ENCODE results near the gene BEND3.
"Not testable (repeated sequence)": the region's sequence is repeated elsewhere in the genome, so short reads cannot be mapped to it uniquely, and the experiment has no call there.

BEND3 gene

GRCh38 chr6:107118540-107118939 is 3.2 kb upstream of the BEND3 start:
- not testable (repeated sequence) for DNase-seq; H2AFZ ChIP-seq (ENCODE audit: low read depth, low read length); H4K91ac ChIP-seq (ENCODE audit: low read length); H3K14ac ChIP-seq (ENCODE audit: low read length in 2 of 2); H3K4me3 ChIP-seq (ENCODE audit: insufficient read depth in 1 of 2, low read depth in 1 of 2, low read length in 2 of 2); H3K9me3 ChIP-seq (ENCODE audit: control insufficient read depth, low read length); H2AK5ac ChIP-seq (ENCODE audit: low read length, severe bottlenecking); H4K8ac ChIP-seq (ENCODE audit: low read length); H2BK120ac ChIP-seq (ENCODE audit: low read depth, low read length); H3K4me1 ChIP-seq (ENCODE audit: control insufficient read depth, insufficient read depth, low read depth, low read length); H2BK5ac ChIP-seq (ENCODE audit: low read depth, low read length, poor library complexity, severe bottlenecking); H3K4ac ChIP-seq (ENCODE audit: low read depth in 1 of 2, low read length in 2 of 2); H3K4me2 ChIP-seq (ENCODE audit: low read length, poor library complexity, severe bottlenecking); H3K79me1 ChIP-seq (replicated peaks; ENCODE audit: low read length, poor library complexity, severe bottlenecking); H3K9ac ChIP-seq (ENCODE audit: low read length); H3K18ac ChIP-seq (ENCODE audit: low read depth in 1 of 2, low read length in 2 of 2); H2BK12ac ChIP-seq (ENCODE audit: low read length in 2 of 2); H3K36me3 ChIP-seq (ENCODE audit: control insufficient read depth in 1 of 2, insufficient read depth in 2 of 2, low read depth in 1 of 2, low read length in 2 of 2); H3K27ac ChIP-seq (ENCODE audit: low read length, poor library complexity, severe bottlenecking); H2BK15ac ChIP-seq (ENCODE audit: low read depth, poor library complexity, severe bottlenecking); H3K23ac ChIP-seq (ENCODE audit: low read length in 2 of 2)
- peaks cover 4 to 16% of the 10 kb centered on the region in 2 experiments for H3K27me3 ChIP-seq (ENCODE audit: control insufficient read depth in 1 of 2, insufficient read depth in 1 of 2, low read length in 2 of 2)
- WGBS = 96% methylated on average over 9 of the region's 9 CpGs

GRCh38 chr6:107116931-107117330 is 1.6 kb upstream of the BEND3 start:
- H3K27ac ChIP-seq (ENCODE audit: low read length, poor library complexity, severe bottlenecking) = no peak overlapping the region
- no peak overlapping the region for H3K23ac ChIP-seq (ENCODE audit: low read length in 2 of 2)
- H3K4me3 ChIP-seq (ENCODE audit: insufficient read depth in 1 of 2, low read depth in 1 of 2, low read length in 2 of 2) = peak overlapping the region in 1 of 2 experiments; percentile 80
- no peak overlapping the region for H3K4ac ChIP-seq (ENCODE audit: low read depth in 1 of 2, low read length in 2 of 2)
- H3K14ac ChIP-seq (ENCODE audit: low read length in 2 of 2) = no peak overlapping the region
- H2BK12ac ChIP-seq (ENCODE audit: low read length in 2 of 2) = no peak overlapping the region
- H2BK15ac ChIP-seq (ENCODE audit: low read depth, poor library complexity, severe bottlenecking) = no peak overlapping the region
- H4K8ac ChIP-seq (ENCODE audit: low read length) = no peak overlapping the region
- H3K9ac ChIP-seq (ENCODE audit: low read length) = no peak overlapping the region
- DNase-seq = no peak
- no peak overlapping the region for H2AK5ac ChIP-seq (ENCODE audit: low read length, severe bottlenecking)
- H2AFZ ChIP-seq (ENCODE audit: low read depth, low read length) = no peak overlapping the region
- H2BK120ac ChIP-seq (ENCODE audit: low read depth, low read length) = no peak overlapping the region
- H3K79me1 ChIP-seq (replicated peaks; ENCODE audit: low read length, poor library complexity, severe bottlenecking) = peaks cover 6% of the 10 kb centered on the region
- no CpG with 5 or more reads among the region's 7 CpGs for WGBS
- peak overlapping the region in 1 of 2 experiments; percentile 21 for H3K18ac ChIP-seq (ENCODE audit: low read depth in 1 of 2, low read length in 2 of 2)
- H3K4me2 ChIP-seq (ENCODE audit: low read length, poor library complexity, severe bottlenecking) = peak overlapping the region; percentile 99
- H3K4me1 ChIP-seq (ENCODE audit: control insufficient read depth, insufficient read depth, low read depth, low read length) = peaks cover 6% of the 10 kb centered on the region
- no peaks in the 10 kb centered on the region for H3K36me3 ChIP-seq (ENCODE audit: control insufficient read depth in 1 of 2, insufficient read depth in 2 of 2, low read depth in 1 of 2, low read length in 2 of 2)
- no peak overlapping the region for H2BK5ac ChIP-seq (ENCODE audit: low read depth, low read length, poor library complexity, severe bottlenecking)
- H3K9me3 ChIP-seq (ENCODE audit: control insufficient read depth, low read length) = no peaks in the 10 kb centered on the region
- H3K27me3 ChIP-seq (ENCODE audit: control insufficient read depth in 1 of 2, insufficient read depth in 1 of 2, low read length in 2 of 2) = peaks cover 4 to 16% of the 10 kb centered on the region in 2 experiments
- H4K91ac ChIP-seq (ENCODE audit: low read length) = no peak overlapping the region

- Histone ChIP-seq H3K18ac (ENCODE audit: low read depth in 1 of 2, low read length in 2 of 2) (peak overlapping the region in 1 of 2 experiments; percentile 21), H3K4me1 (ENCODE audit: control insufficient read depth, insufficient read depth, low read depth, low read length) (peaks cover 6% of the 10 kb centered on the region), H4K91ac (ENCODE audit: low read length) (no peak overlapping the region), H2BK12ac (ENCODE audit: low read length in 2 of 2) (no peak overlapping the region), H2AFZ (ENCODE audit: low read depth, low read length) (no peak overlapping the region), H3K27me3 (ENCODE audit: control insufficient read depth in 1 of 2, insufficient read depth in 1 of 2, low read length in 2 of 2) (peaks cover 4 to 16% of the 10 kb centered on the region in 2 experiments), H3K27ac (ENCODE audit: low read length, poor library complexity, severe bottlenecking) (no peak overlapping the region), H3K4me3 (ENCODE audit: insufficient read depth in 1 of 2, low read depth in 1 of 2, low read length in 2 of 2) (peak overlapping the region in 1 of 2 experiments; percentile 80), H3K4me2 (ENCODE audit: low read length, poor library complexity, severe bottlenecking) (peak overlapping the region; percentile 99), H2AK5ac (ENCODE audit: low read length, severe bottlenecking) (no peak overlapping the region), H3K36me3 (ENCODE audit: control insufficient read depth in 1 of 2, insufficient read depth in 2 of 2, low read depth in 1 of 2, low read length in 2 of 2) (no peaks in the 10 kb centered on the region), H2BK15ac (ENCODE audit: low read depth, poor library complexity, severe bottlenecking) (no peak overlapping the region), H4K8ac (ENCODE audit: low read length) (no peak overlapping the region), H3K9ac (ENCODE audit: low read length) (peak overlapping the region; percentile 72), H3K23ac (ENCODE audit: low read length in 2 of 2) (no peak overlapping the region), H3K4ac (ENCODE audit: low read depth in 1 of 2, low read length in 2 of 2) (no peak overlapping the region), H2BK5ac (ENCODE audit: low read depth, low read length, poor library complexity, severe bottlenecking) (no peak overlapping the region), H3K14ac (ENCODE audit: low read length in 2 of 2) (no peak overlapping the region), H3K9me3 (ENCODE audit: control insufficient read depth, low read length) (no peaks in the 10 kb centered on the region), H3K79me1 (replicated peaks; ENCODE audit: low read length, poor library complexity, severe bottlenecking) (peaks cover 6% of the 10 kb centered on the region), H2BK120ac (ENCODE audit: low read depth, low read length) (no peak overlapping the region)
- under 1% methylated on average over 14 of the region's 15 CpGs for WGBS
- DNase-seq = peak; percentile 42
These were observed 1.1 kb upstream of the BEND3 start for GRCh38 chr6:107116328-107116892.

GRCh38 chr6:107115695-107116327 is 496 bp upstream of the BEND3 start:
- H3K4me2 ChIP-seq (ENCODE audit: low read length, poor library complexity, severe bottlenecking) = peak overlapping the region; percentile 99
- no peaks in the 10 kb centered on the region for H3K9me3 ChIP-seq (ENCODE audit: control insufficient read depth, low read length)
- peak overlapping the region in 1 of 2 experiments; percentile 49 for H3K4ac ChIP-seq (ENCODE audit: low read depth in 1 of 2, low read length in 2 of 2)
- peak; percentile 69 for DNase-seq
- H4K91ac ChIP-seq (ENCODE audit: low read length) = no peak overlapping the region
- H2BK5ac ChIP-seq (ENCODE audit: low read depth, low read length, poor library complexity, severe bottlenecking) = no peak overlapping the region
- peak overlapping the region; percentile 78 to 80 for H3K4me3 ChIP-seq (ENCODE audit: insufficient read depth in 1 of 2, low read depth in 1 of 2, low read length in 2 of 2)
- H3K4me1 ChIP-seq (ENCODE audit: control insufficient read depth, insufficient read depth, low read depth, low read length) = peaks cover 6% of the 10 kb centered on the region
- no peaks in the 10 kb centered on the region for H3K36me3 ChIP-seq (ENCODE audit: control insufficient read depth in 1 of 2, insufficient read depth in 2 of 2, low read depth in 1 of 2, low read length in 2 of 2)
- peak overlapping the region; percentile 50 for H3K27ac ChIP-seq (ENCODE audit: low read length, poor library complexity, severe bottlenecking)
- H3K79me1 ChIP-seq (replicated peaks; ENCODE audit: low read length, poor library complexity, severe bottlenecking) = peaks cover 8% of the 10 kb centered on the region
- WGBS = under 1% methylated on average over 37 of the region's 45 CpGs
- H3K18ac ChIP-seq (ENCODE audit: low read depth in 1 of 2, low read length in 2 of 2) = peak overlapping the region in 1 of 2 experiments; percentile 21
- H3K23ac ChIP-seq (ENCODE audit: low read length in 2 of 2) = no peak overlapping the region
- H2AK5ac ChIP-seq (ENCODE audit: low read length, severe bottlenecking) = no peak overlapping the region
- H2BK15ac ChIP-seq (ENCODE audit: low read depth, poor library complexity, severe bottlenecking) = no peak overlapping the region
- peak overlapping the region; percentile 72 for H3K9ac ChIP-seq (ENCODE audit: low read length)
- peak overlapping the region in 1 of 2 experiments; percentile 15 for H3K14ac ChIP-seq (ENCODE audit: low read length in 2 of 2)
- H2BK120ac ChIP-seq (ENCODE audit: low read depth, low read length) = no peak overlapping the region
- peak overlapping the region in 1 of 2 experiments; percentile 18 for H2BK12ac ChIP-seq (ENCODE audit: low read length in 2 of 2)
- peaks cover 4 to 16% of the 10 kb centered on the region in 2 experiments for H3K27me3 ChIP-seq (ENCODE audit: control insufficient read depth in 1 of 2, insufficient read depth in 1 of 2, low read length in 2 of 2)
- peak overlapping the region; percentile 37 for H4K8ac ChIP-seq (ENCODE audit: low read length)
- peak overlapping the region; percentile 76 for H2AFZ ChIP-seq (ENCODE audit: low read depth, low read length)
